HG03354 (cell line): ENCODE measurements around the gene HSPA12A.

Experiments used
- ATAC-seq: cut with Tn5 transposase; IDR thresholded peaks from one replicate; pipeline ENCODE4 v1.9.1; 2021; ENCODE audit warnings: mild to moderate bottlenecking; ENCODE audit not compliant: unreplicated experiment, poor library complexity, severe bottlenecking

HSPA12A gene

GRCh38 chr10:116676633-116677032 is 65.7 kb downstream of the HSPA12A start:
- ATAC-seq: no peak

- no peak for ATAC-seq
Measured at GRCh38 chr10:116676118-116676517, 66.2 kb downstream of the HSPA12A start.

- no peak for ATAC-seq
Measured at GRCh38 chr10:116674901-116675423, 67.4 kb downstream of the HSPA12A start.

- no peak for ATAC-seq
Measured at GRCh38 chr10:116673866-116674265, 68.5 kb downstream of the HSPA12A start.

- no peak for ATAC-seq
Measured at GRCh38 chr10:116672891-116673290, 69.5 kb downstream of the HSPA12A start.

- no peak for ATAC-seq
Measured at GRCh38 chr10:116671274-116671926, 71.0 kb downstream of the HSPA12A start.

GRCh38 chr10:116670706-116671105 is 71.7 kb downstream of the HSPA12A start:
- ATAC-seq: no peak

GRCh38 chr10:116669832-116670644 is 72.3 kb downstream of the HSPA12A start:
- no peak for ATAC-seq

GRCh38 chr10:116669080-116669479 is 73.3 kb downstream of the HSPA12A start:
- no peak for ATAC-seq

GRCh38 chr10:116668446-116668845 is 73.9 kb downstream of the HSPA12A start:
- no peak for ATAC-seq

- ATAC-seq: no peak
Measured at GRCh38 chr10:116668018-116668417, 74.3 kb downstream of the HSPA12A start.

GRCh38 chr10:116667484-116667883 is 74.9 kb downstream of the HSPA12A start:
- ATAC-seq: no peak

- no peak for ATAC-seq
Measured at GRCh38 chr10:116665541-116666125, 76.7 kb downstream of the HSPA12A start.

- no peak for ATAC-seq
Measured at GRCh38 chr10:116664631-116665030, 77.7 kb downstream of the HSPA12A start.

- ATAC-seq: no peak
Measured at GRCh38 chr10:116663342-116663741, 79.0 kb downstream of the HSPA12A start.

- no peak for ATAC-seq
Measured at GRCh38 chr10:116660860-116661259, 81.5 kb downstream of the HSPA12A start.

- no peak for ATAC-seq
Measured at GRCh38 chr10:116659049-116659670, 83.2 kb downstream of the HSPA12A start.

- no peak for ATAC-seq
Measured at GRCh38 chr10:116657863-116658551, 84.4 kb downstream of the HSPA12A start.

- ATAC-seq: no peak
Measured at GRCh38 chr10:116656044-116656443, 86.3 kb downstream of the HSPA12A start.

- no peak for ATAC-seq
Measured at GRCh38 chr10:116655568-116655967, 86.8 kb downstream of the HSPA12A start.
